Measurements from ENCODE around the gene ZNF782.
"Not testable (repeated sequence)": the region's sequence is repeated elsewhere in the genome, so short reads cannot be mapped to it uniquely, and the experiment has no call there.

DNA sequence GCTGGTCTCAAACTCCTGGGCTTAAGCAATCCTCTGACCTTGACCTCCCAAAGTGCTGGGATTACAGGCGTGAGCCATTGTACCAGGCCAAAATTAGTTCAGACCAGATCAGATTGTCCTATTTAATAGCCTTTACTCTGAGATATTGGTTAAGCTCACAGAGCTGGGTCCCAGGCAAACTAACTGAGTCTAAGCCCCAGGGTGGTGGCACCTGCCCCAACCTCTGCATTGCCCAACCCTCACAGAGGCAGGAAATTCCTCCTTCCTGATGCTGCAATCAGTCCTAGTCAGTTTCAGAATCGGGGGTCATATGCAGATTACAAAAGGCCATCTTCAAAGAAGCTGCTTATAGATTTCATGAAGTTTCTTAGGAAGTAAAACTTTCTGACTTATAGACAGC is 45.7 kb upstream of the ZNF782 start:
- not testable (repeated sequence) for TF ChIP-seq POLR2A (IDR thresholded peaks at IDR 0.05)
- TF ChIP-seq, protein P1, sequence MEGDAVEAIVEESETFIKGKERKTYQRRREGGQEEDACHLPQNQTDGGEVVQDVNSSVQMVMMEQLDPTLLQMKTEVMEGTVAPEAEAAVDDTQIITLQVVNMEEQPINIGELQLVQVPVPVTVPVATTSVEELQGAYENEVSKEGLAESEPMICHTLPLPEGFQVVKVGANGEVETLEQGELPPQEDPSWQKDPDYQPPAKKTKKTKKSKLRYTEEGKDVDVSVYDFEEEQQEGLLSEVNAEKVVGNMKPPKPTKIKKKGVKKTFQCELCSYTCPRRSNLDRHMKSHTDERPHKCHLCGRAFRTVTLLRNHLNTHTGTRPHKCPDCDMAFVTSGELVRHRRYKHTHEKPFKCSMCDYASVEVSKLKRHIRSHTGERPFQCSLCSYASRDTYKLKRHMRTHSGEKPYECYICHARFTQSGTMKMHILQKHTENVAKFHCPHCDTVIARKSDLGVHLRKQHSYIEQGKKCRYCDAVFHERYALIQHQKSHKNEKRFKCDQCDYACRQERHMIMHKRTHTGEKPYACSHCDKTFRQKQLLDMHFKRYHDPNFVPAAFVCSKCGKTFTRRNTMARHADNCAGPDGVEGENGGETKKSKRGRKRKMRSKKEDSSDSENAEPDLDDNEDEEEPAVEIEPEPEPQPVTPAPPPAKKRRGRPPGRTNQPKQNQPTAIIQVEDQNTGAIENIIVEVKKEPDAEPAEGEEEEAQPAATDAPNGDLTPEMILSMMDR (IDR thresholded peaks at IDR 0.05), result not testable (repeated sequence)
